NT2/D1 (cell line): Measurements from ENCODE around the gene PRAMEF7.
"Not testable (repeated sequence)": the region's sequence is repeated elsewhere in the genome, so short reads cannot be mapped to it uniquely, and the experiment has no call there.

Experiments used
- SUZ12 ChIP-seq: IDR thresholded peaks from 2 replicates; pipeline ENCODE4 v1.6.1; 2011; ENCODE audit not compliant: insufficient read length, insufficient read depth; ENCODE audit errors: extremely low read depth
- YY1 ChIP-seq: IDR thresholded peaks from 2 replicates; pipeline ENCODE4 v1.6.1; 2011; ENCODE audit not compliant: insufficient read length, insufficient read depth

DNA sequence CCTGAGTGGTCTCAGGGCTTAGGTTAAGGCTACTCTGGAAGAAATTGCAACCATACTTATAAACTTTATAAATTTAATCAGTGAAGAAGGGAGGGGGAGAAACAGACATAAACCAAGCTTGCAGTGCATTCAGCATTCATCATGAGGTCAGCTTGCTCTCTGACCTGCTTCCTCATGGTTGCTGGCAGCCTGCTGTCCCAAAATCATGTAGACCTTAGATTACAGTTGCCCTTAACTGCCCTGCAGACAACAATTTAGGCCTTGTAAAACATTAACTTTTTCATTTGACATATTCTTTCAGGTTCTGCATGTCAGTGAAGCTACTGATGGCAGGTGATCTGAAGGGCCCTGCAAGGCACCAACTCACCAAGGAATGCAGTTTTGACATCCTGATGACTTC lies 17.2 kb upstream of the PRAMEF7 start:
- not testable (repeated sequence) for TF ChIP-seq SUZ12, YY1
